D341Med (cell line): ENCODE results near the gene PLEKHG4B.
"Not testable (repeated sequence)": the region's sequence is repeated elsewhere in the genome, so short reads cannot be mapped to it uniquely, and the experiment has no call there.

Experiments used
- DNase-seq: peaks from one replicate; pipeline ENCODE4 v3.0.0; 2012; ENCODE audit warnings: low spot score

Gene PLEKHG4B, protein sequence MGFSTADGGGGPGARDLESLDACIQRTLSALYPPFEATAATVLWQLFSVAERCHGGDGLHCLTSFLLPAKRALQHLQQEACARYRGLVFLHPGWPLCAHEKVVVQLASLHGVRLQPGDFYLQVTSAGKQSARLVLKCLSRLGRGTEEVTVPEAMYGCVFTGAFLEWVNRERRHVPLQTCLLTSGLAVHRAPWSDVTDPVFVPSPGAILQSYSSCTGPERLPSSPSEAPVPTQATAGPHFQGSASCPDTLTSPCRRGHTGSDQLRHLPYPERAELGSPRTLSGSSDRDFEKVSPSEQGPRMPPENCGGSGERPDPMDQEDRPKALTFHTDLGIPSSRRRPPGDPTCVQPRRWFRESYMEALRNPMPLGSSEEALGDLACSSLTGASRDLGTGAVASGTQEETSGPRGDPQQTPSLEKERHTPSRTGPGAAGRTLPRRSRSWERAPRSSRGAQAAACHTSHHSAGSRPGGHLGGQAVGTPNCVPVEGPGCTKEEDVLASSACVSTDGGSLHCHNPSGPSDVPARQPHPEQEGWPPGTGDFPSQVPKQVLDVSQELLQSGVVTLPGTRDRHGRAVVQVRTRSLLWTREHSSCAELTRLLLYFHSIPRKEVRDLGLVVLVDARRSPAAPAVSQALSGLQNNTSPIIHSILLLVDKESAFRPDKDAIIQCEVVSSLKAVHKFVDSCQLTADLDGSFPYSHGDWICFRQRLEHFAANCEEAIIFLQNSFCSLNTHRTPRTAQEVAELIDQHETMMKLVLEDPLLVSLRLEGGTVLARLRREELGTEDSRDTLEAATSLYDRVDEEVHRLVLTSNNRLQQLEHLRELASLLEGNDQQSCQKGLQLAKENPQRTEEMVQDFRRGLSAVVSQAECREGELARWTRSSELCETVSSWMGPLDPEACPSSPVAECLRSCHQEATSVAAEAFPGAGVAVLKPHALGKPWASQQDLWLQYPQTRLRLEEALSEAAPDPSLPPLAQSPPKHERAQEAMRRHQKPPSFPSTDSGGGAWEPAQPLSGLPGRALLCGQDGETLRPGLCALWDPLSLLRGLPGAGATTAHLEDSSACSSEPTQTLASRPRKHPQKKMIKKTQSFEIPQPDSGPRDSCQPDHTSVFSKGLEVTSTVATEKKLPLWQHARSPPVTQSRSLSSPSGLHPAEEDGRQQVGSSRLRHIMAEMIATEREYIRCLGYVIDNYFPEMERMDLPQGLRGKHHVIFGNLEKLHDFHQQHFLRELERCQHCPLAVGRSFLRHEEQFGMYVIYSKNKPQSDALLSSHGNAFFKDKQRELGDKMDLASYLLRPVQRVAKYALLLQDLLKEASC (N-terminal part only)

DNA sequence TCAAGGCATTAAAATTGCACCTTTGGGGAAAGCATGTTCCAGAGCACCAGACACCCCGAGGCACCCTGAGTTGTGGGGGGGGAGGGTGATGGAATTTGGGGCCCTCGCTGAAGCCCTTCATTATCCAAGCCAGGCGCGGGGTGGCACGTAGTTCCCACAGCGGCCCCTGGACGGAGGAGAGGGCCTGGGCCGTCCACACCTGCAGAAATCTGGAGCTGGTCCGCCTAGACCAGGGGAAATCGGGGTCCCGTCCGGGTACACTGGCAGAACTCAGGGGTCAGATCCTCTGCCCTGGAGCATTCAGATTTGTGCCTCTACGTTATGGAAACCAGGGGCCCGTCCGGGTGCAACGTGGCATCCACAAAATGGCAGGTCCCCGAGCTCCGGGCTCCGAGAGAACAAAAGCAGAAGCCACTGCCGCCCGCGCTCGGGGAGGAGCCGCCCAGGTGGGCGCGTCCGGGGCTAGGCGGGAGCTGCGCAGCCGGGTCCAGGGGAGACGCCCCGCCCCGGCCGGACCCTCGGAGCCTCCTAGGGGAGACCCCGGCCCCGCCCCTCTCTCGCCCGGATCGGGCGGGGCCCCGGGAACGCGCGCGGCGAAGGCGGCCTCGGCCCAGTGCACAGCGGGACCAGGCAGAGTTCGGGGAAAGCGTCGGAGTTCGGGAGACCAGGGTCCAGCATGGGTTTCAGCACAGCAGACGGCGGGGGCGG lies at the start of gene PLEKHG4B:
Gene PLEKHG4B, plus strand, starts transcription at position 613 of the 708 bp plus-strand sequence. Its CDS starts 64 bp downstream, at position 677.
- DNase-seq = peak; percentile 46

DNA sequence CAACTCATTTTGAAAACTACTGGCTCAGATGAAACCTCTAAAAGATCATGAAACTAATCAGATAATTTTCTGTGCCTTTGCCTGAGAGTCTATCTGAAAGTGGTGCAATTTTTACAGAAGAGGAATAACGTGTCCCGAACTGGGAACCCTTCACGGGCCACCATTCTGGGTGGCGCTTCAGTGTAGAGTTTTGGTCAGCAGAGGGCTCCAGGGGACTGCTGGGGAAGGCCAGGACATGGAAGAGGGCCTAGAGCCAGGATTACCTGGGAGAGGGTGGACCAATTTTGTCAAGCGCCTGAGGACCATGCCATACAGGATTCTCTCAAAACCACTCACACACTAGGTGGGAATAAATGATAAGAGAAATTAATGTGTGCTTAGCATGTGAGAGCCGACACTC lies 49.7 kb upstream of the PLEKHG4B start:
- DNase-seq = no peak

DNA sequence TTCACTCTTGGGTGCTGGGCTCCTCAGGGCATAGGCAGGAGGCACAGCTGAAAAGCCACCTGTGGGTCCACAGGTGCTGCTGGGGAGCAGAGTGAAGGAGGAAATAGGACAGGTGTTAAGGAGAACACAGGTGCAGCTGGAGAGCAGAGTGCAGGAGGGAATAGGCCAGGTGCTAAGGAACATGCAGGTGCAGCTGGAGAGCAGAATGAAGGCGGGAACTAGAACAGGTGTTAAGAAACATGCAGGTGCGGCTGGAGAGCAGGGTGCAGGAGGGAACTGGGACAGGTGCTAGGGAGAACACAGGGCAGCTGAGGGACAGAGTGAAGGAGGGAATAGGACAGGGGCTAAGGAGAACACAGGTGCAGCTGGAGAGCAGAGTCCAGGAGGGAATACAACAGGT lies 43.8 kb upstream of the PLEKHG4B start:
- DNase-seq = no peak

DNA sequence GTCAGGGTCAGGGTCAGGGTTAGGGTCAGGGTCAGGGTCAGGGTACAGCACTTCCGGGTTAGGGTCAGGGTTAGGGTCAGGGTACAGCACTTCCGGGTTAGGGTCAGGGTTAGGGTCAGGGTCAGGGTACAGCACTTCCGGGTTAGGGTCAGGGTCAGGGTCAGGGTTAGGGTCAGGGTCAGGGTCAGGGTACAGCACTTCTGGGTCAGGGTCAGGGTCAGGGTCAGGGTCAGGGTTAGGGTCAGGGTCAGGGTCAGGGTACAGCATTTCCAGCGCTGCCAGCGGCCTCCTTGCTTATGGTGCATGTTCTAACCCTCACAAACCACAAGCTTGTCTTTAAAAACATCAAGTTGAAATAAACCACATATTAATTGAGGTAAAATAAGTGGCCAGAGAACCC lies 42.4 kb upstream of the PLEKHG4B start:
- not testable (repeated sequence) for DNase-seq

GRCh38 chr5:49953-50544 lies 41.9 kb upstream of the PLEKHG4B start:
- DNase-seq = no peak

DNA sequence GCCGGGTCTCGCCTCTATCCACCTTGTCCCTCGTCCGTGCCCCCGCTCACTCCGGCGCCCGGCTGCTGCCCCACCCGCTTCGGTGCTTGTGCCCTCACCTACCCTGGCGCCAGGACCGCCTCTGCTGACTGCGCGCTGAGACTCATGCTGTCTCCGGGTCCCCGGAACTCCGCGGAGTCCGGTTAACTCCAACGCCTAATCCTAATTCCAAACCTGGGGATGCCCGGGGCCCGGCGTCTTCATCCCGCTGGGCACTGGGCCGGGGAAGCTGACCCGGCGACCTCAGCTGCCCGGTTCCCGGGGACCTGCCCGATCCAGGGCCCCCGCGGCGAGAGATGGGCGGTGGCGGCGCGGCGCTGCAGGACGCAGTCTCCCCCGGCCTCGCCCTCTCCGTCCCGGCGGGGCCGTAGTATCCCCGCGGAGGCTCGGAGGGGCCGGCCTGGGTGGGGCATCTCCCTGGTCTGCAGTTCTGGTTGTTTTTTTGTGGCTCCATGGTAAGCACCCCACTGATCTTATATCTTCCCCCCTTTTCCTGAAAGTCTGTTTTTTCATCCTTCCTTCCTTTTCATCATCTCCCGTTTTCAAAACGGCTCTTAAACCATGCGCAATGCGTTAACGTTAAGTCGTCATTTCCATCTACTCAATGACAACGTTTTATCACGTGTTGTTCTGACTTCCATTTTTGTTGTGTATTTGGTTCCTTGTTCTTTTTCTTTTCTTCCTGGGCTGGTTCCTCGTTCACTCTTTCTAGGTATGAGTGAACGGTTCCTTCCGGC lies 41.1 kb upstream of the PLEKHG4B start:
- no peak for DNase-seq

- no peak for DNase-seq
Observed at GRCh38 chr5:51500-51823, 40.5 kb upstream of the PLEKHG4B start.

DNA sequence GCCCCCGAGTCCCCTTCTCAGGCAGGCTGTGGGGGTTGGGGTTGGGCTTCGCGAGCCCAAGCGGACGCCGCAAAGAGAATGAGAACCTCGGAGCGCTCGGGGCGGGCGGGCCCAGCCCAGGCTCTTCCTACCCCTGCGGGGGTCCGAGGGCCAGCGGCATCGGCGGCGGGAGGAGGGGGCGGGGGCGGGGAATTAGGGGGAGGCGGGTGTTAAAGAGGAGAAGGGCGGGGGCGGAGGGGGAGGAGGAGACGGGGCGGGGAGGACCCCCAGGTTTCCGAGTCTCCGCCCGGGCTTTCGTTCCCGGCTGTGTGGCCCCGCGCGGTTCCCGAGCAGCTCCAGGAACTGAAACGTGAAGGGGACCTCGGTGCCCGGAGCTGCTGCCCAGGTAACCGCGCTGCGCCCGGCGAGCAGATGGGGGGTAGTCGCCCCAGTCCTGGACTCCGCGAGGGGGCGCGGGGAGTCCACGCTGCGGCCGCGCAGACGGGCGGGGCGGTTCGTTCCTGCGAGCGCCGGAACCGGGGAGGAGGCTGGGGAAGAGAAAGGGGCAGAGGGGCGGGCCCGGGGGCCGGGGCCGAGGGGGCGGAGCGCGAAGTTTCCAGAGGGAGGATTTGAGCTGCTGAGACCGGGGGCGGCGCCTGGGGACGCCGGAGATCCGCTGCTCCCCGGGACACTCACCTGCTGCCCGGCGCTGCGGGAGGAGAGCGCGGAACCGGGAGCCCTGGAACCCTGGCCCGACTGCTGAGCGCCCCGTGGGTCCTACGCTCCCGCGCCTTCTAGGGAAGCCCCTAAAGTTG lies 38.4 kb upstream of the PLEKHG4B start:
- DNase-seq = peak; percentile 66

DNA sequence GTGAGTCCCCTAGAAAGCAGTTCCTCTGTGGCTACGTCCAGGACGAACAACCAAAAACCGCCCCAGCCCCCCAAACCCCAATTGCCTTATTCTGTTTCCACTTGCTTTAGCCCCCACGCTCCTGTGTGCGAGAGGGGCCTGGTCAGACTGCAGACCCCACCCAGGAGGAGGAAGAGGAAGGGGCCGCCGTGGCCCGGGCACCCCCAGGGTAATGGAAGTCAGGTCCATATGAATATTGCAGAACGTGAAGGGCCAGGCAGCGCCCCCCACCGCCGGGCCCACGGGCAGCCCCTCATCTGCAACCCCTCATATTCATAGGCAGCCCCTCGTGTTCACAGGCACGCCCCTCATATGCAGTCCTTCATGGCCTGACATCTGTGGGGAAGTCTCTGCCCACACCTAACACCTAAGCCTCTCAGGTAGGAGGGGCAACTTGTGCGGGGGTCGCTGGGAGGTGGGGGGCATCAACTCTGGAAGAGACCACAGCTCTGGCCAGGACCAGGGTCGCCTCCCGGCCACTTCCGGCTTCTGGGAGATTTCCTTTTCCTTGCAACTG lies 37.7 kb upstream of the PLEKHG4B start:
- no peak for DNase-seq

DNA sequence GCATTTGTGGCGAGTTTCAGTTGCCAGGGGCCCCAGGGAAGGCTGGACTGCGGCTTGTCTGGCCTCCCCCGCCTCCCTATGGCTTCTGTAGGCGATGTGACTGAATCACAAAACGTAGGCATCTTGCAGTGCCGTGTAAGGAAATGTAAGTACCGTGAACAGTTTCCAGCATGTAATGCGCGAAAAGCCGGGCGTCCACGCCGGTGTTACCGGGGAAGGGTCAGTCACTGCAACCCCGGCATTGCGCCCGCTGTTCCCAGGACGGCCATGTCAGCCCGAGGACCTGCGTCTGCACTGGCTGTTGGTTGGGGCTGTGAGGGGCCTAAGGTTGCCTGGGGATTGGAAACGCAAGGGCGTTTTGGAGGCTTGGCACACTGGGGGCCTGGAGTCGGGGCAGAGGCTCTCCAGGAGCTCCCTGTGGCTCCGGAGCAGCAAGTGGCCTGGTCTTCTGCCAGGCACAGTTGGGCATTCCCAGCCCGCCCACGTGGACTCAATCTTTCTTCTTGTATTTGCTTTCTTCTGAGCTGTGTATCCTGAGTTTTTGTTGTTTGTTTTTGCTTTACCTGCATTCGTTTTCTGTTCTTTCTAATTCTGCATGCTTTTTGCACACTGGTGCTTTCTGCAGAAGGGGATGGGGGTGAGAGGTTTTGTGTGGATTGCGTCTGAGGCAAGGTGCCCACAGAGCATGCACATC lies 36.9 kb upstream of the PLEKHG4B start:
- no peak for DNase-seq

GRCh38 chr5:56561-57290 lies 35.2 kb upstream of the PLEKHG4B start:
- no peak for DNase-seq

DNA sequence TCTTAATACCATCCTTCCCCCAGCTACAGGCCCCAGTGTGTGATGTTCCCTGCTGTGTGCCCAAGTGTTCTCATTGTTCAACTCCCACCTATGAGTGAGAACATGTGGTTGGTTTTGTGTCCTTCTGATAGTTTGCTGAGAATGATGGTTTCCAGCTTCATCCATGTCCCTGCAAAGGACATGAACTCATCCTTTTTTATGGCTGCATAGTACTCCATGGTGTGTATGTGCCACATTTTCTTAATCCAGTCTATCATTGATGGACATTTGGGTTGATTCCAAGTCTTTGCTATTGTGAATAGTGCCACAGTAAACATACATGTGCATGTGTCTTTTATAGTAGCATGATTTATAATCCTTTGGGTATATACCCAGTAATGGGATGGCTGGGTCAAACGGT lies 31.7 kb upstream of the PLEKHG4B start:
- not testable (repeated sequence) for DNase-seq

GRCh38 chr5:70440-70839 lies 21.5 kb upstream of the PLEKHG4B start:
- DNase-seq = no peak

- not testable (repeated sequence) for DNase-seq
Observed at GRCh38 chr5:72316-73180, 19.4 kb upstream of the PLEKHG4B start.

- not testable (repeated sequence) for DNase-seq
Observed at GRCh38 chr5:73181-73447, 18.9 kb upstream of the PLEKHG4B start.

DNA sequence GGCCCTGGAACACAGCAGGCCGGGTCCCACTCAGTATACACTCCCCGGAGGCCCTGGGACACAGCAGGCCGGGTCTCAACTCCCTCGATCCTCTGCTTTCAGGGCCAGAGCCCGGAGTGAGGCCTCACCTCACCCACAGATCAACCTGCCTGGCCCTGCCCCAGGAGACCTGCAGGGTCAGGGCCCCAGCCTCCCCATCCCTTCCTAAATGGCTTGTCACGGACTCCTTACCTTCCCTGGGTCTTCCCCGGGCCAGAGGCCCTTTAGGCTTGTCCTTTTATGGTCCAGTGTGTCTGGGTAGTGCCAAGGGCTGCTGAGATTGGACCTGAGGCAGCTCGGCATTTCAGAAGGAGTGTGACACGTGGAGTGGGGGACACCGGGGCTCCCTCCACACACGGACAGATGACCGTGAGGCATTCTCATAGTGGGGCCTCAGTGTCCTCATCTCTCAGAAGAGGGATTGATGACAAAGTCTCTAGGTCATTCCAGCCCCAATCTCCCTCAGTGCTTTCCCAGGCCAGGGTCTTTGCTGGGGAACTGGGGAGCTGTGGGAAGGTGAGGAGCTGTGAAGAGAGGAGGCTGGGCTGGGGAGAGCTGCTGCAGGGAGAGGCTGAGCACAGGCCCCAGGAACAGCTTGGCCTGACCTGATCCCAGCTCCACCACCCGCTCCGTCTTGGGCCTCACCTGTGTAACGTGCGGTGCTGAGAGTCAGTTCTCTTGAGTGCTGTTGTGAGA lies 18.0 kb upstream of the PLEKHG4B start:
- DNase-seq = no peak
